K562 (cell line): ENCODE results near the gene CYP26A1. TPM values are rescaled to one million over a fixed set of nuclear protein-coding genes. Genes with fewer than 3 reads are reported as not detected.
A peak's percentile ranks its signal among the peaks of the same experiment; 100 is the strongest.

Experiments
- ADNP ChIP-seq: fragments of 200-800 bp; sonication (Bioruptor generic); IDR thresholded peaks from 2 replicates; pipeline ENCODE4 v1.6.1; 2016; ENCODE audit warnings: missing genetic modification characterization, missing compliant biosample characterization
- BCL6 ChIP-seq: fragments of 250-450 bp; sonication (Bioruptor Pico); IDR thresholded peaks from 2 replicates; pipeline ENCODE4 v1.4.0; 2020
- CBFA2T2 ChIP-seq: fragments of 450-650 bp; conservative IDR thresholded peaks from 2 replicates; pipeline ENCODE4 v1.6.1; 2017; ENCODE audit warnings: mild to moderate bottlenecking
- CBFA2T3 ChIP-seq: fragments of 450-650 bp; IDR thresholded peaks from 2 replicates; pipeline ENCODE4 v1.6.1; 2017
- EWSR1 ChIP-seq: fragments of 450-650 bp; IDR thresholded peaks from 2 replicates; pipeline ENCODE4 v1.6.1; 2018; ENCODE audit warnings: borderline replicate concordance, mild to moderate bottlenecking, low read depth, moderate library complexity; ENCODE audit not compliant: partially characterized antibody
- FOXJ3 ChIP-seq: sonication (generic); formaldehyde crosslinking; IDR thresholded peaks from 2 replicates; pipeline ENCODE4 v1.4.0; 2020; ENCODE audit warnings: mild to moderate bottlenecking, missing genetic modification reagents
- HDAC8 ChIP-seq: fragments of 450-650 bp; IDR thresholded peaks from 2 replicates; pipeline ENCODE4 v1.6.1; 2016; ENCODE audit warnings: mild to moderate bottlenecking, missing genetic modification characterization, moderate library complexity, missing compliant biosample characterization
- HMGXB4 ChIP-seq: sonication (generic); formaldehyde crosslinking; IDR thresholded peaks from 2 replicates; pipeline ENCODE4 v1.8.1; 2023; ENCODE audit warnings: mild to moderate bottlenecking, missing genetic modification reagents
- NCOA6 ChIP-seq: fragments of 450-650 bp; IDR thresholded peaks from 2 replicates; pipeline ENCODE4 v1.6.1; 2017; ENCODE audit warnings: mild to moderate bottlenecking
- NFIC ChIP-seq: fragments of 450-650 bp; IDR thresholded peaks from 2 replicates; pipeline ENCODE4 v1.6.1; 2017; ENCODE audit warnings: mild to moderate bottlenecking, inconsistent platforms
- RBBP5 ChIP-seq: fragments of 200-600 bp; sonication (generic); IDR thresholded peaks from 2 replicates; pipeline ENCODE4 v1.6.1; 2012; ENCODE audit warnings: borderline replicate concordance, mild to moderate bottlenecking, low read length, control low read depth, inconsistent platforms; ENCODE audit not compliant: insufficient read depth, poor library complexity, severe bottlenecking
- SMARCB1 ChIP-seq: IDR thresholded peaks from 2 replicates; pipeline ENCODE4 v1.6.1; 2011; ENCODE audit warnings: improper control_type of control experiment, low read depth; ENCODE audit not compliant: insufficient read length
- SMARCC2 ChIP-seq: fragments of 450-650 bp; IDR thresholded peaks from 2 replicates; pipeline ENCODE4 v1.6.1; 2017; ENCODE audit warnings: antibody characterized with exemption, moderate library complexity, mild to moderate bottlenecking, low read depth
- SREBF2 ChIP-seq: sonication (generic); formaldehyde crosslinking; IDR thresholded peaks from 2 replicates; pipeline ENCODE4 v1.4.0; 2020; ENCODE audit warnings: mild to moderate bottlenecking, missing genetic modification reagents
- THAP7 ChIP-seq: fragments of 250-450 bp; sonication (Bioruptor Pico); IDR thresholded peaks from 2 replicates; pipeline ENCODE4 v1.5.0; 2021
- ZNF318 ChIP-seq, 2 experiments: fragments of 450-650 bp; IDR thresholded peaks; 2 replicates each; pipeline ENCODE4 v1.6.1; 2016; ENCODE audit warnings: mild to moderate bottlenecking in 2 of 2, borderline replicate concordance in 1 of 2, low read depth in 1 of 2, moderate library complexity in 1 of 2
- ZNF449 ChIP-seq: fragments of 250-450 bp; sonication (Bioruptor Pico); IDR thresholded peaks from 2 replicates; pipeline ENCODE4 v1.8.0; 2022; ENCODE audit warnings: moderate library complexity, mild to moderate bottlenecking, inconsistent platforms
- ZNF507 ChIP-seq: conservative IDR thresholded peaks from 2 replicates; pipeline ENCODE4 v1.6.1; 2017; ENCODE audit warnings: missing genetic modification characterization, missing compliant biosample characterization
- polyA plus RNA-seq, 8 experiments: library from polyadenylated mRNA; depleted of rRNA in 4 of 8; stranded (reverse) in 5 of 8; unstranded in 3 of 8; fragments of >200 nt; fragmentation: Nextera tagmentation in 2 of 8; fragmentation: Illumina TruSeq in 1 of 8; extraction: Ambion mirVana in 2 of 8; extraction: Trizol in 1 of 8; gene quantifications; 2 replicates each; pipeline versions ENCODE4 v1.2.1 to v1.2.3, GENCODE V29; 2011 to 2014; ENCODE audit warnings: inconsistent platforms in 1 of 8, missing spikeins in 1 of 8
- total RNA-seq, 7 experiments: library from RNA; depleted of rRNA in 6 of 7; stranded (reverse); fragments of >200 nt in 6 of 7; fragmentation: Illumina TruSeq in 2 of 7; extraction: Trizol in 2 of 7; gene quantifications; 2 replicates each; pipeline versions ENCODE4 v1.2.1 to v1.2.3, GENCODE V29; 2011 to 2021; ENCODE audit warnings: low replicate concordance in 1 of 7

The CYP26A1 gene
- total and polyA plus RNA-seq, 9 of the 15 experiments (the other 6 are each of a cell fraction or from before 2014, with no cell fraction given): 0.11 to 5.1 (median 1.6) TPM

GRCh38 chr10:93097386-93097785 lies 23.7 kb downstream of the CYP26A1 start (continued):
- TF ChIP-seq ZNF318 (IDR thresholded peaks at IDR 0.05; ENCODE audit: borderline replicate concordance in 1 of 2, low read depth in 1 of 2) (no peak), SREBF2 (CRISPR knock-in tag) (no peak), NCOA6 (no peak), HDAC8 (tag) (no peak), ZNF449 (CRISPR knock-in tag) (no peak), CBFA2T3 (peak; percentile 62), EWSR1 (no peak), NFIC (no peak), SMARCB1 (no peak), ADNP (tag) (no peak), FOXJ3 (CRISPR knock-in tag) (no peak), RBBP5 (peak; percentile 33), THAP7 (no peak), HMGXB4 (no peak), CBFA2T2 (peak; percentile 27; the same call in 1 of the 2 replicates), ZNF507 (tag) (no peak), SMARCC2 (no peak), BCL6 (CRISPR knock-in tag) (no peak)
